H9 (cell line): ENCODE results near the gene ZNF469. TPM values are rescaled to one million over a fixed set of nuclear protein-coding genes. Genes with fewer than 3 reads are reported as not detected.

Source experiments
- DNase-seq: peaks from one replicate; pipeline ENCODE4 v3.0.0-alpha.2; 2017
- H2AFZ ChIP-seq: one replicate; pipeline ENCODE4 v1.6.1; 2013; ENCODE audit warnings: mild to moderate bottlenecking, low read length, control low read depth, moderate library complexity
- H2AK5ac ChIP-seq: 2 replicates; pipeline ENCODE4 v1.6.1; 2013; ENCODE audit warnings: low read length, control low read depth, mixed read lengths; ENCODE audit not compliant: insufficient read length
- H2BK120ac ChIP-seq: one replicate; pipeline ENCODE4 v1.6.1; 2013; ENCODE audit warnings: low read depth, mild to moderate bottlenecking, low read length, control low read depth, inconsistent platforms; ENCODE audit not compliant: poor library complexity, severe bottlenecking
- H2BK12ac ChIP-seq: 2 replicates; pipeline ENCODE4 v1.6.1; 2013; ENCODE audit warnings: low read length, control low read depth, mixed read lengths, low read depth; ENCODE audit not compliant: insufficient read length
- H2BK15ac ChIP-seq: 2 replicates; pipeline ENCODE4 v1.6.1; 2013; ENCODE audit warnings: low read depth, low read length, control low read depth
- H2BK20ac ChIP-seq: one replicate; pipeline ENCODE4 v1.6.1; 2013; ENCODE audit warnings: low read depth, mild to moderate bottlenecking, low read length, control low read depth, inconsistent platforms; ENCODE audit not compliant: poor library complexity, severe bottlenecking
- H2BK5ac ChIP-seq: 2 replicates; pipeline ENCODE4 v1.6.1; 2013; ENCODE audit warnings: low read length, control low read depth, mixed read lengths; ENCODE audit not compliant: insufficient read length
- H3K14ac ChIP-seq: 2 replicates; pipeline ENCODE4 v1.6.1; 2013; ENCODE audit warnings: low read length, control low read depth; ENCODE audit not compliant: insufficient read depth
- H3K18ac ChIP-seq: 2 replicates; pipeline ENCODE4 v1.6.1; 2013; ENCODE audit warnings: low read depth, mild to moderate bottlenecking, mixed read lengths, low read length, control low read depth; ENCODE audit not compliant: insufficient read length
- H3K23ac ChIP-seq: 2 replicates; pipeline ENCODE4 v1.6.1; 2013; ENCODE audit warnings: low read length, control low read depth, mixed read lengths, low read depth; ENCODE audit not compliant: insufficient read length
- H3K23me2 ChIP-seq: 2 replicates; pipeline ENCODE4 v1.6.1; 2013; ENCODE audit warnings: low read depth, mild to moderate bottlenecking, mixed read lengths, low read length, control low read depth; ENCODE audit not compliant: insufficient read length, poor library complexity, severe bottlenecking
- H3K27ac ChIP-seq: 2 replicates; pipeline ENCODE4 v1.5.1; 2013; ENCODE audit warnings: low read length, control low read depth, mixed read lengths, low read depth; ENCODE audit not compliant: insufficient read length
- H3K27me3 ChIP-seq: 2 replicates; pipeline ENCODE4 v1.6.1; 2013; ENCODE audit warnings: low read length, control low read depth, inconsistent platforms; ENCODE audit not compliant: insufficient read depth
- H3K4ac ChIP-seq: 2 replicates; pipeline ENCODE4 v1.6.1; 2013; ENCODE audit warnings: low read depth, mild to moderate bottlenecking, control low read depth, inconsistent platforms, low read length, moderate library complexity
- H3K4me1 ChIP-seq: 2 replicates; pipeline ENCODE4 v1.6.1; 2013; ENCODE audit warnings: low read length, control low read depth, inconsistent platforms; ENCODE audit not compliant: insufficient read depth
- H3K4me2 ChIP-seq: 2 replicates; pipeline ENCODE4 v1.6.1; 2013; ENCODE audit warnings: low read length, control low read depth, mixed read lengths; ENCODE audit not compliant: insufficient read length, insufficient read depth
- H3K56ac ChIP-seq: 2 replicates; pipeline ENCODE4 v1.6.1; 2013; ENCODE audit warnings: low read depth, mild to moderate bottlenecking, mixed read lengths, low read length, control low read depth; ENCODE audit not compliant: insufficient read length
- H3K79me1 ChIP-seq: 2 replicates; pipeline ENCODE4 v1.6.1; 2013; ENCODE audit warnings: low read depth, mild to moderate bottlenecking, moderate library complexity, low read length, control low read depth, inconsistent platforms; ENCODE audit not compliant: insufficient read depth, poor library complexity, severe bottlenecking
- H3K79me2 ChIP-seq: 2 replicates; pipeline ENCODE4 v1.6.1; 2013; ENCODE audit warnings: low read length, control low read depth, inconsistent platforms; ENCODE audit not compliant: insufficient read depth
- H3K9ac ChIP-seq: 2 replicates; pipeline ENCODE4 v1.6.1; 2013; ENCODE audit warnings: low read length, control low read depth, mixed read lengths; ENCODE audit not compliant: insufficient read length; ENCODE audit errors: extremely low read depth
- H3K9me3 ChIP-seq: one replicate; pipeline ENCODE4 v1.6.1; 2013; ENCODE audit warnings: low read depth, low read length, inconsistent platforms; ENCODE audit not compliant: control insufficient read depth
- H3T11ph ChIP-seq: one replicate; pipeline ENCODE4 v1.6.1; 2013; ENCODE audit warnings: mild to moderate bottlenecking, low read length, control low read depth, inconsistent platforms
- H4K20me1 ChIP-seq: one replicate; pipeline ENCODE4 v1.6.1; 2013; ENCODE audit not compliant: control insufficient read depth, insufficient read length, insufficient read depth
- H4K5ac ChIP-seq: 2 replicates; pipeline ENCODE4 v1.6.1; 2013; ENCODE audit warnings: low read depth, mild to moderate bottlenecking, mixed read lengths, low read length, control low read depth; ENCODE audit not compliant: insufficient read length
- H4K8ac ChIP-seq: replicated peaks from 2 replicates; pipeline ENCODE4 v1.6.1; 2013; ENCODE audit warnings: low read length, control low read depth, mixed read lengths, low read depth; ENCODE audit not compliant: insufficient read length
- H4K91ac ChIP-seq: 2 replicates; pipeline ENCODE4 v1.6.1; 2013; ENCODE audit warnings: low read depth, mild to moderate bottlenecking, moderate library complexity, mixed read lengths, low read length, control low read depth; ENCODE audit not compliant: insufficient read length
- H3K27ac Mint-ChIP-seq, 3 experiments: 2 replicates in 2 of 3; 3 replicates in 1 of 3; pipeline ENCODE4 v1.8.0; 2020 to 2021; ENCODE audit warnings: mixed read lengths in 3 of 3, mild to moderate bottlenecking in 1 of 3, moderate library complexity in 1 of 3
- H3K27me3 Mint-ChIP-seq: 2 replicates; pipeline ENCODE4 v1.8.0; 2021; ENCODE audit warnings: low read depth, mild to moderate bottlenecking, moderate library complexity, mixed read lengths
- H3K36me3 Mint-ChIP-seq, 3 experiments: 2 replicates in 2 of 3; 3 replicates in 1 of 3; pipeline ENCODE4 v1.8.0; 2020 to 2021; ENCODE audit warnings: low read depth in 3 of 3, mixed read lengths in 3 of 3; ENCODE audit not compliant: insufficient read depth in 1 of 3
- H3K4me1 Mint-ChIP-seq, 2 experiments: 2 replicates each; pipeline ENCODE4 v1.8.0; 2020; ENCODE audit warnings: mixed read lengths in 2 of 2
- H3K4me3 Mint-ChIP-seq, 2 experiments: 2 replicates in 1 of 2; 3 replicates in 1 of 2; pipeline ENCODE4 v1.8.0; 2020 to 2021; ENCODE audit warnings: mild to moderate bottlenecking in 2 of 2, mixed read lengths in 2 of 2, moderate library complexity in 1 of 2
- H3K9me3 Mint-ChIP-seq, 2 experiments: 2 replicates in 1 of 2; 3 replicates in 1 of 2; pipeline ENCODE4 v1.8.0; 2020; ENCODE audit warnings: mild to moderate bottlenecking in 2 of 2, mixed read lengths in 2 of 2, moderate library complexity in 1 of 2
- CTCF ChIP-seq: fragments of 200-600 bp; sonication (generic); conservative IDR thresholded peaks from 3 replicates; pipeline ENCODE4 v1.8.0; 2021; ENCODE audit warnings: antibody characterized with exemption, mild to moderate bottlenecking
- WGBS: extraction: QIAGEN DNeasy Blood & Tissue Kit; methylation state at CpG from one replicate; pipeline ENCODE4 v1.1.7; 2013; ENCODE audit warnings: missing lambda C conversion rate, low lambda C conversion rate, mixed read lengths; ENCODE audit not compliant: insufficient read length; ENCODE audit errors: extremely low coverage; 5-methylcytosine and 5-hydroxymethylcytosine counted together
- total RNA-seq: library from RNA; stranded (reverse); gene quantifications from 2 replicates; pipeline ENCODE4 v1.2.1, GENCODE V29; 2021

The ZNF469 gene
- total RNA-seq, 1 experiment from 2014 or later = 4.4 TPM

GRCh38 chr16:88431651-88432050, 48.9 kb downstream of the ZNF469 start:
- no peak overlapping the region for H2AFZ ChIP-seq
- H3K23me2 ChIP-seq = peaks cover 2% of the 10 kb centered on the region
- no peaks in the 10 kb centered on the region for H3K9me3 ChIP-seq
- H2BK15ac ChIP-seq = no peak overlapping the region
- H3K9me3 Mint-ChIP-seq = no peaks in the 10 kb centered on the region
- WGBS = no CpG with 5 or more reads among the region's 22 CpGs
- no peaks in the 10 kb centered on the region for H3K79me1 ChIP-seq
- no peak overlapping the region for H3K56ac ChIP-seq
- no peak overlapping the region for H2BK12ac ChIP-seq
- H4K8ac ChIP-seq = no peak overlapping the region
- H3K9ac ChIP-seq = no peak overlapping the region
- no peak overlapping the region for H2AK5ac ChIP-seq
- H3K27me3 ChIP-seq = no peaks in the 10 kb centered on the region
- peaks cover 2% of the 10 kb centered on the region for H3K27me3 Mint-ChIP-seq
- no peak for TF ChIP-seq CTCF
- no peak overlapping the region; a peak in 1 of 7 replicates for H3K27ac Mint-ChIP-seq
- H2BK120ac ChIP-seq = no peak overlapping the region
- no peaks in the 10 kb centered on the region for H3K4me1 Mint-ChIP-seq
- H3K4me2 ChIP-seq = no peak overlapping the region
- H3K4ac ChIP-seq = no peak overlapping the region
- H2BK5ac ChIP-seq = no peak overlapping the region
- H3K4me3 Mint-ChIP-seq = no peak overlapping the region
- no peaks in the 10 kb centered on the region for H4K20me1 ChIP-seq
- H3K27ac ChIP-seq = no peak overlapping the region
- no peak overlapping the region for H4K91ac ChIP-seq
- no peak for DNase-seq
- no peak overlapping the region for H3T11ph ChIP-seq
- no peaks in the 10 kb centered on the region for H3K4me1 ChIP-seq
- no peak overlapping the region for H3K14ac ChIP-seq
- H3K36me3 Mint-ChIP-seq = no peaks in the 10 kb centered on the region
- H4K5ac ChIP-seq = no peak overlapping the region
- no peak overlapping the region for H3K18ac ChIP-seq
- no peaks in the 10 kb centered on the region for H3K79me2 ChIP-seq
- H3K23ac ChIP-seq = no peak overlapping the region
- no peak overlapping the region for H2BK20ac ChIP-seq
